SK-N-SH treated with all-trans-retinoic acid at 6 μM for 48 hours (cell line): ENCODE measurements around the gene KRT23.

Source experiments
- ATAC-seq: fragments of 200-7000 bp; cut with Tn5 transposase; 3 replicates; pipeline ENCODE4 v1.9.1; 2020; ENCODE audit warnings: mild to moderate bottlenecking, moderate library complexity
- ARNTL ChIP-seq: fragments of 450-650 bp; formaldehyde crosslinking; IDR thresholded peaks from 2 replicates; pipeline ENCODE4 v1.5.0; 2020; ENCODE audit warnings: low read depth, mild to moderate bottlenecking, moderate library complexity, borderline replicate concordance
- BACH2 ChIP-seq: fragments of 250-450 bp; sonication (Bioruptor Pico); IDR thresholded peaks from 2 replicates; pipeline ENCODE4 v1.9.0; 2021; ENCODE audit warnings: mild to moderate bottlenecking, borderline replicate concordance
- CREB5 ChIP-seq: fragments of 250-450 bp; sonication (Bioruptor Pico); IDR thresholded peaks from 2 replicates; pipeline ENCODE4 v1.5.1; 2020; ENCODE audit warnings: low read depth, mild to moderate bottlenecking, moderate library complexity
- CSDC2 ChIP-seq: fragments of 250-450 bp; sonication (Bioruptor Pico); IDR thresholded peaks from 2 replicates; pipeline ENCODE4 v1.5.0; 2020; ENCODE audit warnings: mild to moderate bottlenecking, moderate library complexity
- CSRNP3 ChIP-seq: fragments of 250-450 bp; sonication (Bioruptor Pico); IDR thresholded peaks from 2 replicates; pipeline ENCODE4 v1.5.1; 2021; ENCODE audit warnings: mild to moderate bottlenecking, moderate library complexity
- ESRRG ChIP-seq: fragments of 250-450 bp; sonication (Bioruptor Pico); IDR thresholded peaks from 2 replicates; pipeline ENCODE4 v1.6.1; 2021; ENCODE audit warnings: mild to moderate bottlenecking
- ISL1 ChIP-seq: fragments of 250-450 bp; sonication (Bioruptor Pico); IDR thresholded peaks from 2 replicates; pipeline ENCODE4 v2.1.2; 2022; ENCODE audit warnings: mild to moderate bottlenecking, moderate library complexity
- OSR1 ChIP-seq: fragments of 250-450 bp; sonication (Bioruptor Pico); IDR thresholded peaks from 2 replicates; pipeline ENCODE4 v1.8.0; 2022; ENCODE audit warnings: moderate library complexity, mild to moderate bottlenecking, inconsistent platforms
- POU6F1 ChIP-seq: fragments of 250-450 bp; sonication (Bioruptor Pico); IDR thresholded peaks from 2 replicates; pipeline ENCODE4 v1.8.0; 2021; ENCODE audit warnings: low read depth, mild to moderate bottlenecking, moderate library complexity, borderline replicate concordance
- PPARA ChIP-seq: fragments of 250-450 bp; sonication (Bioruptor Pico); IDR thresholded peaks from 2 replicates; pipeline ENCODE4 v1.5.0; 2020; ENCODE audit warnings: mild to moderate bottlenecking, borderline replicate concordance
- RARB ChIP-seq: fragments of 250-450 bp; sonication (Bioruptor Pico); IDR thresholded peaks from 2 replicates; pipeline ENCODE4 v1.8.0; 2021; ENCODE audit warnings: mild to moderate bottlenecking, moderate library complexity
- SNAI2 ChIP-seq: fragments of 250-450 bp; sonication (Bioruptor Pico); IDR thresholded peaks from 2 replicates; pipeline ENCODE4 v1.5.0; 2020; ENCODE audit warnings: mild to moderate bottlenecking, moderate library complexity
- TCF4 ChIP-seq: fragments of 250-450 bp; sonication (Bioruptor Pico); IDR thresholded peaks from 2 replicates; pipeline ENCODE4 v1.8.0; 2021; ENCODE audit warnings: mild to moderate bottlenecking, moderate library complexity, borderline replicate concordance
- TOX ChIP-seq: fragments of 250-450 bp; sonication (Bioruptor Pico); IDR thresholded peaks from 2 replicates; pipeline ENCODE4 v1.8.0; 2021; ENCODE audit warnings: mild to moderate bottlenecking, moderate library complexity, borderline replicate concordance
- TSHZ2 ChIP-seq: fragments of 250-450 bp; sonication (Bioruptor Pico); IDR thresholded peaks from 2 replicates; pipeline ENCODE4 v1.5.0; 2020; ENCODE audit warnings: mild to moderate bottlenecking, moderate library complexity
- ZC3H10 ChIP-seq: fragments of 250-450 bp; sonication (Bioruptor Pico); IDR thresholded peaks from 2 replicates; pipeline ENCODE4 v1.5.1; 2021; ENCODE audit warnings: mild to moderate bottlenecking, moderate library complexity
- ZFP3 ChIP-seq: fragments of 250-450 bp; sonication (Bioruptor Pico); IDR thresholded peaks from 2 replicates; pipeline ENCODE4 v1.5.0; 2020; ENCODE audit warnings: mild to moderate bottlenecking, moderate library complexity
- ZFP30 ChIP-seq: fragments of 450-650 bp; formaldehyde crosslinking; IDR thresholded peaks from 2 replicates; pipeline ENCODE4 v1.5.0; 2022; ENCODE audit warnings: mild to moderate bottlenecking, moderate library complexity
- ZNF565 ChIP-seq: fragments of 450-650 bp; formaldehyde crosslinking; conservative IDR thresholded peaks from 2 replicates; pipeline ENCODE4 v1.5.0; 2020; ENCODE audit warnings: low read depth, mild to moderate bottlenecking, moderate library complexity
- ZNF70 ChIP-seq: fragments of 450-650 bp; formaldehyde crosslinking; IDR thresholded peaks from 2 replicates; pipeline ENCODE4 v1.5.0; 2020; ENCODE audit warnings: mild to moderate bottlenecking, moderate library complexity
- ZNF8 ChIP-seq: fragments of 450-650 bp; formaldehyde crosslinking; IDR thresholded peaks from 2 replicates; pipeline ENCODE4 v1.5.0; 2020; ENCODE audit warnings: mild to moderate bottlenecking, moderate library complexity

KRT23 gene

GRCh38 chr17:40949418-40949817, 12.0 kb upstream of the KRT23 start:
- ATAC-seq, result no peak; the same call in 2 of the 3 replicates
- TF ChIP-seq POU6F1 (CRISPR knock-in tag), result no peak
- TF ChIP-seq OSR1, result no peak
- TF ChIP-seq BACH2, result no peak
- TF ChIP-seq ZNF8, result no peak
- no peak for TF ChIP-seq CSDC2 (CRISPR knock-in tag)
- TF ChIP-seq SNAI2 (CRISPR knock-in tag), result no peak
- TF ChIP-seq ZC3H10 (CRISPR knock-in tag), result no peak
- TF ChIP-seq PPARA (CRISPR knock-in tag), result no peak
- TF ChIP-seq RARB, result no peak
- no peak for TF ChIP-seq ZFP30 (CRISPR knock-in tag)
- TF ChIP-seq CREB5 (CRISPR knock-in tag), result no peak
- TF ChIP-seq TSHZ2 (CRISPR knock-in tag), result no peak
- TF ChIP-seq TCF4, result no peak
- TF ChIP-seq, all 23 proteins: peak for 0

- no peak for ATAC-seq
- TF ChIP-seq CSDC2 (CRISPR knock-in tag) (no peak), RARB (no peak), TSHZ2 (CRISPR knock-in tag) (no peak), ISL1 (no peak), ARNTL (CRISPR knock-in tag) (no peak), ESRRG (CRISPR knock-in tag) (no peak), ZNF70 (CRISPR knock-in tag) (no peak), PPARA (CRISPR knock-in tag) (no peak), SNAI2 (CRISPR knock-in tag) (no peak), TOX (CRISPR knock-in tag) (no peak), CSRNP3 (CRISPR knock-in tag) (no peak), ZNF565 (CRISPR knock-in tag) (no peak), ZC3H10 (CRISPR knock-in tag) (no peak), BACH2 (no peak), TCF4 (no peak), ZFP3 (CRISPR knock-in tag) (no peak), ZFP30 (CRISPR knock-in tag) (no peak), POU6F1 (CRISPR knock-in tag) (no peak)
Observed at GRCh38 chr17:40947929-40948328, 10.5 kb upstream of the KRT23 start.
